Astrocyte of the spinal cord (primary cell): ENCODE measurements around the gene FAT3.

ENCODE experiments used
- DNase-seq: peaks from one replicate; pipeline ENCODE4 v3.0.0; 2011; ENCODE audit warnings: low read depth, low spot score
- H3K4me3 ChIP-seq: 2 replicates; pipeline ENCODE4 v1.5.1; 2011; ENCODE audit warnings: low read depth, mild to moderate bottlenecking, low read length, moderate library complexity
- in situ Hi-C: cut with HindIII; loops from 2 replicates; pipeline ENCODE4 v1.10.0; 2017; ENCODE audit warnings: low sequenced_read_pairs
- TF ChIP-seq, protein P1 (sequence below): IDR thresholded peaks from 2 replicates; pipeline ENCODE4 v1.5.1; 2012; ENCODE audit warnings: low read depth, mild to moderate bottlenecking, low read length, inconsistent platforms

Gene FAT3

DNA sequence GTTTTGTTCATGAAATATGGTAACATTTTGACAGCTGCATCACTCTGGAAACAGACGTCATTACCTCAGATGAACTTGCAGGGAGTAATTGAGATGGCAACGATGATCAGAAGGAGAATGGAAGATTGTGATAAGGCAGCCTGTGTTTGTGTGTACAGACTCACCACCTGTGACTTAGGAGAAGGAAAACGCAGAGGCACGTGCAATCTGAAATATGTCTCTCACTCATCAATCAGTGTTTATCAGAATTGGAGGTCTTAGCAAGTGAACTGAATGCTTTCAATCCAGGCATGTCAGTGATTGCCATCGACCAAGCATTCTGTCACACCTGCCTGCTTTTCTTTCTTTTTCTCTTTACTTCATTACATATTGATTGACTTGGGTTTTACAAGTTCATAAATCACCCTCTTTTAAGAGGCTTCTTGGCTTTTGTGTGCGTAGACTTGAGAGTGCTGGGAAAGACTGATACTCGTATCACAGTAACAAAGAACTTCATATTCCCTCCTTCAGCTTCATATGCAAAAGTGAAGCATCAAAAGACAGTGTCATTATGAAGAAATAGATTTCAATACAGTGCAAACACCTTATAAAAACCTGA lies 24.6 kb downstream of the FAT3 start:
- in situ Hi-C loops = no loop called here
- no peak overlapping the region for H3K4me3 ChIP-seq
- no peak for DNase-seq
- TF ChIP-seq, protein P1, sequence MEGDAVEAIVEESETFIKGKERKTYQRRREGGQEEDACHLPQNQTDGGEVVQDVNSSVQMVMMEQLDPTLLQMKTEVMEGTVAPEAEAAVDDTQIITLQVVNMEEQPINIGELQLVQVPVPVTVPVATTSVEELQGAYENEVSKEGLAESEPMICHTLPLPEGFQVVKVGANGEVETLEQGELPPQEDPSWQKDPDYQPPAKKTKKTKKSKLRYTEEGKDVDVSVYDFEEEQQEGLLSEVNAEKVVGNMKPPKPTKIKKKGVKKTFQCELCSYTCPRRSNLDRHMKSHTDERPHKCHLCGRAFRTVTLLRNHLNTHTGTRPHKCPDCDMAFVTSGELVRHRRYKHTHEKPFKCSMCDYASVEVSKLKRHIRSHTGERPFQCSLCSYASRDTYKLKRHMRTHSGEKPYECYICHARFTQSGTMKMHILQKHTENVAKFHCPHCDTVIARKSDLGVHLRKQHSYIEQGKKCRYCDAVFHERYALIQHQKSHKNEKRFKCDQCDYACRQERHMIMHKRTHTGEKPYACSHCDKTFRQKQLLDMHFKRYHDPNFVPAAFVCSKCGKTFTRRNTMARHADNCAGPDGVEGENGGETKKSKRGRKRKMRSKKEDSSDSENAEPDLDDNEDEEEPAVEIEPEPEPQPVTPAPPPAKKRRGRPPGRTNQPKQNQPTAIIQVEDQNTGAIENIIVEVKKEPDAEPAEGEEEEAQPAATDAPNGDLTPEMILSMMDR = no peak

DNA sequence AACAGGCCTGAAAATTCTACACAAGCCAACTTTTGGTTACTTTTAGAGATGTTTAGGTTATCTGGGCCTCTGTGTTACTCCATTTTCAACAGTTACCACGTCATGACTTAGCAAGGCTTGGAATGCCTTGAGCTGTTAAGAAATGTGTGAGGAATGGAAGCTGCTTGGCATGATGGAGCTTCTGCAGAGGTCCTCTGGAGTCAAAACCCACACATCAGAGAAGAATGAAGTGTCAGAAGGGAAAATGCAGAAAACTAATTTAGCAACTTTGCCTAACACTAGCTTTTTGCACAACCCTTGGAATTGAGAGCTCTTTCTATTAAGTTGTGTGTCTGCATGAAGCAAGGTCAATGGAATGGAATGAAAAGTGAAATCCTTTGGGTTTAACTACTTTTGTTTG lies 27.4 kb downstream of the FAT3 start:
- TF ChIP-seq, protein P1 = no peak
- in situ Hi-C loops = no loop called here
- DNase-seq = no peak
- H3K4me3 ChIP-seq = no peak overlapping the region

DNA sequence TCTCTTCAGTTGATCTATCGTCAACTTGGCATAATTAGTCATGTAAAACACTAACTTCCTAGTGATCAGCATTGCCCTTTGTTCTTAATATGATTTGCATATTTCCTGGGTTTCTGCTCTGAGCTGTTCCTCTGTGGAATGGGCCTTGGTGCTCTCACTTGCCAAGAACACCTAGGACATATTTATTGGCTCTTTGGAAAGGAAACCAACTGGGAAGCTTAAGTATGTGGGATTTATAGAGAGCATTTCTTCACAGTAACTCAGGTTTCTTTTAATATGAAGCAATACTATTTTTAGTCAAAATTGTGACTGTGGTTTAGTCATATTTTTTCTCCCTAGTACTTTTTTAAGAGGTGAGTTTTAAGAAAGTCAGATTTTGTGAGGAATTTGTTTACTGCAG lies 28.8 kb downstream of the FAT3 start:
- TF ChIP-seq, protein P1 = no peak
- in situ Hi-C loops = no loop called here
- no peak overlapping the region for H3K4me3 ChIP-seq
- DNase-seq = no peak

DNA sequence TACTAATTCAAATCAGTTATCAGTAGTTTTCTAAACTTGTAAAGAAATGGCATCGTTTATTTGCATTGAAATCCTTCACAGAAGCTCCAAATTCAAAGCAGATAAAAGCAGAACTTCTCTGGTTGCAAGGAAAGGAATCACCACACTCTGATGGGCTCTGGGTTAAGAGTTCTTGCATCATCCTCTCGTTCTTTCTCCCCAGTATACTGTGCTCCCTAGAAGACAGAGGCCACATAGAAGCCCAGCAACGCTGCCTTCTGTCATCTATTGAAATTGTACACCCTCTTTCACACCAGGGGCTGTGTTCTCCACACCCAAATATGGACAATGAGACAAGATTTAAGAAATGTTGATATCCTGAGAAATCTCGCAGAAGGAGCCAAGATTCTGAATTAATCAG lies 29.3 kb downstream of the FAT3 start:
- H3K4me3 ChIP-seq = no peak overlapping the region
- TF ChIP-seq, protein P1 = no peak
- in situ Hi-C loops = no loop called here
- DNase-seq = peak; percentile 22

DNA sequence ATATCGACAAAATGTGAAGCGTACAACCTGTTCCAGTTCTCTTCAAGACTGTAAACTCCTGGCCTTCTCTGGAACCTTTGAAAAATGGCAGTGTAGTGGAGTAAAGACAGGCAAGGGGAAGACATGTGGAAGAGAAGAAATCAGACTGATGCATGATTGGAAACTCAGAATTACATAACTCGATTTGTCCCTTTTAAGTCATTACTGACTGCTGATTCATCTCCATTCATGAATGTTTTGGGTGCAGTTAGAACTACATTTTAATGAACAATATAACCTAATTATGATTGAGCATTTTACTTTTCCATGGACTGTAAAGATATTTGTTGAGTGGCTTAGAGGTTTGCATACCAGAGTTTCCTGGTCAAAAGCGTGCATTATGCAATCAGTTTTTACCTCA lies 32.9 kb downstream of the FAT3 start:
- H3K4me3 ChIP-seq = no peak overlapping the region
- in situ Hi-C loops = no loop called here
- TF ChIP-seq, protein P1 = no peak
- no peak for DNase-seq

DNA sequence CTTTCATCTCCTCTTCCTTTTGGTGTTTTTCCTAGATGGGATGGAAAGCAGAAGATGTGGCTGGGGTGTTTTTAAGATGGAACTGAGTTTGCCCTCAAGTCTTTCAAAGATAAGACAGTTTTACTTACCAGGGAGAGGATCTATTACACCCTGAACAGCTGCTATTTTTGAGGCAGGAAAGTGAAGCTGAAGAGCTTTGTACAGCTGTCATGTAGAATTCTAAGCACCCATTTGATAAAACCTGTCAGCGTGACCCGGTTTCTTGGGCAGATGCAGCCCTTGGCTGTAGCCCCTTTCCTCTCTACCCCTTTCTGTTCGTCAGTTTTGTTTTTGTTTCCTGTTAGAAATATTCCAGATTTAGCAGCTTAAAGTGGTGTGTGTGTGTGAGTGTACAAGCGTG lies 35.2 kb downstream of the FAT3 start:
- in situ Hi-C loops = no loop called here
- TF ChIP-seq, protein P1 = no peak
- DNase-seq = no peak
- H3K4me3 ChIP-seq = no peak overlapping the region

DNA sequence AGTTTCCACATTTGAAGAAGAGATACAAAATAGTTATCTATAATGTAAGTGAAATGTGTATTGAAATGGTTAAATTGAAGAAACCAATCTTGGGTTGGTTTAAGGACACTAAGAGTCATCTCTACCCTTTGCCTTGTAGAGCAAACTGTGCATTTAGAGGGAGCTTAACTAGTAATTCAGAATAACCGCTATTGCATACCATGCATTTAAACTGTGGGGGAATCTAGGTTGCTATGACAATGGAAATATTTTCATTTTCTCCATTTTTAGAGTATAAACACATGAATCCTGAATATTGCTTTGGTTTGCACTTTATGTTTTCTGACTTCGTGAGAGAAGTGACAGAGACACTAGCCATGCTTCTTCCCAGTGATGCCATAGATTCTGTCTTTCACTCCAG lies 39.7 kb downstream of the FAT3 start:
- TF ChIP-seq, protein P1 = no peak
- H3K4me3 ChIP-seq = no peak overlapping the region
- DNase-seq = no peak
- in situ Hi-C loops = no loop called here
